DND-41 (cell line): ENCODE measurements around the gene ERMAP.

Source experiments
- EZH2 ChIP-seq: IDR thresholded peaks from 3 replicates; pipeline ENCODE4 v1.6.1; 2012; ENCODE audit warnings: borderline replicate concordance, low read depth, mild to moderate bottlenecking, moderate library complexity, low read length, inconsistent platforms; ENCODE audit not compliant: severe bottlenecking
- TF ChIP-seq, protein P1 (sequence below): IDR thresholded peaks from 2 replicates; pipeline ENCODE4 v1.5.1; 2012; ENCODE audit warnings: borderline replicate concordance, low read length, moderate library complexity, mild to moderate bottlenecking; ENCODE audit not compliant: poor library complexity, severe bottlenecking; ENCODE audit errors: extremely low read depth

GRCh38 chr1:42891465-42892138, 74.7 kb downstream of the ERMAP start:
- no peak for TF ChIP-seq EZH2
- TF ChIP-seq, protein P1, sequence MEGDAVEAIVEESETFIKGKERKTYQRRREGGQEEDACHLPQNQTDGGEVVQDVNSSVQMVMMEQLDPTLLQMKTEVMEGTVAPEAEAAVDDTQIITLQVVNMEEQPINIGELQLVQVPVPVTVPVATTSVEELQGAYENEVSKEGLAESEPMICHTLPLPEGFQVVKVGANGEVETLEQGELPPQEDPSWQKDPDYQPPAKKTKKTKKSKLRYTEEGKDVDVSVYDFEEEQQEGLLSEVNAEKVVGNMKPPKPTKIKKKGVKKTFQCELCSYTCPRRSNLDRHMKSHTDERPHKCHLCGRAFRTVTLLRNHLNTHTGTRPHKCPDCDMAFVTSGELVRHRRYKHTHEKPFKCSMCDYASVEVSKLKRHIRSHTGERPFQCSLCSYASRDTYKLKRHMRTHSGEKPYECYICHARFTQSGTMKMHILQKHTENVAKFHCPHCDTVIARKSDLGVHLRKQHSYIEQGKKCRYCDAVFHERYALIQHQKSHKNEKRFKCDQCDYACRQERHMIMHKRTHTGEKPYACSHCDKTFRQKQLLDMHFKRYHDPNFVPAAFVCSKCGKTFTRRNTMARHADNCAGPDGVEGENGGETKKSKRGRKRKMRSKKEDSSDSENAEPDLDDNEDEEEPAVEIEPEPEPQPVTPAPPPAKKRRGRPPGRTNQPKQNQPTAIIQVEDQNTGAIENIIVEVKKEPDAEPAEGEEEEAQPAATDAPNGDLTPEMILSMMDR: no peak
